NCI-H1417 (cell line): Measurements from ENCODE around the gene TCF25.
A peak's percentile ranks its signal among the peaks of the same experiment; 100 is the strongest.

ENCODE experiments used
- DNase-seq, 3 experiments: peaks; one replicate each; lab custom pipeline; 2025; lab: John Stamatoyannopoulos, UW

TCF25 gene

GRCh38 chr16:89936981-89937380 is 63.6 kb downstream of the TCF25 start:
- DNase-seq: no peak

- DNase-seq: no peak
Observed at GRCh38 chr16:89938175-89938885, 64.9 kb downstream of the TCF25 start.

GRCh38 chr16:89944773-89945172 is 71.4 kb downstream of the TCF25 start:
- no peak for DNase-seq

- DNase-seq: peak in 1 of 3 experiments; percentile 6
Observed at GRCh38 chr16:89945654-89946053, 72.3 kb downstream of the TCF25 start.

GRCh38 chr16:89946515-89946914 is 73.1 kb downstream of the TCF25 start:
- no peak for DNase-seq

- no peak for DNase-seq
Observed at GRCh38 chr16:89949121-89949742, 75.8 kb downstream of the TCF25 start.

GRCh38 chr16:89949756-89950155 is 76.4 kb downstream of the TCF25 start:
- DNase-seq: no peak

DNA sequence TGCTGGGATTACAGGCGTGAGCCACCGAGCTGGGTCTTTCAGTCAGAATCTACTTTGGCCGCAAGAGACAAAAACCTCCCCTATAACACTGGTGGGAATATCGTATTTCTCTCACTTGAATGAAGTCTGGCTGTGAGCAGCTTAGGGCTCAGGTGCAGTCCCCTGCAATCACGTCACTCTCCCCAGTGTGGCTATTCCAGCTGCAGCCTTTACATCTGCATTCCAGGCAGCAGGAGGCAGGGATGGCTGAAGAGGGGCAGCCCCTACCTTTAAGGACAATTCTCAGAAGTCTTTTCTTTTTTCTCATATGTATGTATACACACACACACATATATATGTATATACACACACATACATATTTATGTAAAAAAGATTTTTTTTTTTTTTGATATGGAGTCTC is 78.1 kb downstream of the TCF25 start:
- no peak for DNase-seq

- DNase-seq: no peak
Observed at GRCh38 chr16:89952049-89952448, 78.7 kb downstream of the TCF25 start.

GRCh38 chr16:89952551-89952950 is 79.2 kb downstream of the TCF25 start:
- no peak for DNase-seq

GRCh38 chr16:89953671-89954406 is 80.4 kb downstream of the TCF25 start:
- no peak for DNase-seq

DNA sequence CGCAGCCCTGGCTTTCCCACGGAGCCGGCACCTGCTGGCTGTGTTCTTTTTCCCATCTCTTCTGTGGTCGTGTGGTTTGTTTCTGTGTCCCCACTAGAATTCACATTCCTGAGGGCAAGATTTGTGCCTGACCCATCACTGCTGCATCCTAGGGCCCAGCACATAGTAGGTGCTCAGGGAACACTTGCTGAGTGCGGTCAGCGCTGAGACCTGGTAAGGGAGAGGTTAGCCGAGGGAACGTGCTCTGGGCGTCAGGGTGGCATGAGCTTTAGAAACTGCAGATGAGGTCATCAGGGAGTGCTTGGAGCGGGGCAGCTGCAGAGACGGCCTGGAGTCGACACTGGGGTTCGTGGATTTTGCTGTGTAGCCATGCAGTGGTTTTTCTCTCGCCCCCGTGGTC is 81.1 kb downstream of the TCF25 start:
- DNase-seq: no peak

GRCh38 chr16:89955001-89955685 is 81.8 kb downstream of the TCF25 start:
- DNase-seq: no peak

GRCh38 chr16:89956505-89957215 is 83.3 kb downstream of the TCF25 start:
- DNase-seq: no peak

- DNase-seq: no peak
Observed at GRCh38 chr16:89957216-89957785, 83.9 kb downstream of the TCF25 start.

DNA sequence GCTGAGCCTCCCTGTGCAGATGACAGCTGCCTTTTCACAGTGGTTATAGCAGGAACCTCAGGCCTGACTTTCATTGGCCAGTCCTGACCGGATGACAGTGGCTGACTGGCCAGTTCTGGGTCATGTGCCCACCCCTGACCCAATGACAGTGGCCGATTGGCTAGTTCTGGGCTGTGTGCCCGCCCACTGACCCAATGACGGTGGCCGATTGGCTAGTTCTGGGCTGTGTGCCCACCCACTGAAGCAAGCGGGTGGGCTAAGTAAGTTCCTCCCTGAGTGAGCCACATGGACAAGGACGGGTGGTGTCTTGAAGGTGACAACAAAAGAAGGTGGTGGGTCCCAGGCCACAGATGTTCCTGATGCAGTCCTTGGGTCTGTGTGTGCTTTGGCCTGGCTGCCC is 84.7 kb downstream of the TCF25 start:
- peak in 1 of 3 experiments; percentile 5 for DNase-seq

DNA sequence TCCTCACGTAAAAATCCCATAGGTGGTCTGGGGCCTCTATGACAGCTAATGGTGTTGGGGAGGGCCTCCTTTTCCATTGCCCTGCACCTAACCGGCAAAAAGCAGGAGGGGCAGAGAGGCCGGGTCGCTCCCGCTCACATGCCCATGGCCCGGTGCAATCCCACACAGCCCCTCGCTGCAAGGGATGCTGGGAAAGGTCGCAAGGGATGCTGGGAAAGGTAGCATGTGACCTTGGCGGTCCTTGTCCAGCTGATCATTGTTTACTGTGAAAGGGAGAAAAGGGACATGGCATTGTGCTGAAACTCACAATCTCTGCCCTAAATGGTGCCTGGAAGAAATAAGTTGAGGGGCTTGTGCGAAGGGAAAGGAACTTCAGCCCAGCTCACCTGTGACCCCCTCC is 85.2 kb downstream of the TCF25 start:
- no peak for DNase-seq

DNA sequence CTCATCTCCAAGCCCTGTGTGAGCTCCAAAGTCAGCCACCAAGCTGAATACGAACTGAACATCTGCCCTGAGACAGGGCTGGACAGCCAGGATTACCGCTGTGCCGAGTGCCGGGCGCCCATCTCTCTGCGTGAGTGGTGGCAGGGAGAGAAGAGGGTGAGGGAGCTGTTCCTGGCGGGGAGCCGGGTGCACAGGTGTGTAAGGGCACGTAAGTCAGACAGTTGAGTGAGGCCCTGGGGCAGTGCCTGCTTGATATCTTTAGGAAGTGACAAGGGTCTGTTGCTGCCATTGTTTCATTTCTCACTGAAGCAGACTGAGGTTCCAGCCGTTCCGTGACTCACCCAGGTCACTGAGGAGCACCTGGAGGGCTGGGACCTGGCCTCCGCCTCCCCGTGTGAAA is 87.6 kb downstream of the TCF25 start:
- peak in 1 of 3 experiments; percentile 11 for DNase-seq
